HEK293 (cell line): ENCODE data around the gene GNLY.

Experiments used
- MYNN ChIP-seq: fragments of 450-650 bp; formaldehyde crosslinking; IDR thresholded peaks from 2 replicates; pipeline ENCODE4 v1.5.1; 2016; ENCODE audit warnings: missing biosample characterization, missing genetic modification characterization, borderline replicate concordance
- SETDB1 ChIP-seq: IDR thresholded peaks from one replicate; pipeline ENCODE4 v1.6.1; 2017; ENCODE audit warnings: mild to moderate bottlenecking, low read length, moderate library complexity, mixed read lengths; ENCODE audit not compliant: insufficient read length
- ZBTB7A ChIP-seq: fragments of 450-650 bp; formaldehyde crosslinking; IDR thresholded peaks from 2 replicates; pipeline ENCODE4 v1.5.1; 2016; ENCODE audit warnings: low read depth, missing biosample characterization, missing genetic modification characterization
- ZNF24 ChIP-seq: fragments of 450-650 bp; formaldehyde crosslinking; IDR thresholded peaks from 2 replicates; pipeline ENCODE4 v1.5.1; 2016; ENCODE audit warnings: missing biosample characterization, missing genetic modification characterization
- ZNF274 ChIP-seq, 2 experiments: fragments of 200-500 bp in 1 of 2; fragments of 450-650 bp in 1 of 2; sonication (Bioruptor generic) in 1 of 2; formaldehyde crosslinking in 1 of 2; IDR thresholded peaks; 2 replicates each; pipeline versions ENCODE4 v1.5.1 to v1.6.1; 2014 to 2016; ENCODE audit warnings: borderline replicate concordance in 1 of 2, inconsistent platforms in 1 of 2, low read length in 1 of 2, missing biosample characterization in 1 of 2, missing genetic modification characterization in 1 of 2
- ZNF302 ChIP-seq: fragments of 450-650 bp; formaldehyde crosslinking; IDR thresholded peaks from 2 replicates; pipeline ENCODE4 v1.5.1; 2016; ENCODE audit warnings: missing biosample characterization, missing genetic modification characterization, low read depth
- ZNF341 ChIP-seq: fragments of 450-650 bp; formaldehyde crosslinking; IDR thresholded peaks from 2 replicates; pipeline ENCODE4; 2016; ENCODE audit warnings: low read depth, missing biosample characterization, missing genetic modification characterization
- ZNF621 ChIP-seq: fragments of 450-650 bp; formaldehyde crosslinking; IDR thresholded peaks from 2 replicates; pipeline ENCODE4 v1.5.1; 2017; ENCODE audit warnings: missing biosample characterization, missing genetic modification characterization
- ZSCAN16 ChIP-seq: fragments of 450-650 bp; formaldehyde crosslinking; IDR thresholded peaks from 2 replicates; pipeline ENCODE4 v1.5.1; 2016; ENCODE audit warnings: missing biosample characterization, missing genetic modification characterization
- TF ChIP-seq, protein P1 (sequence below): fragments of 450-650 bp; formaldehyde crosslinking; IDR thresholded peaks from 2 replicates; pipeline ENCODE4 v1.5.1; 2016; ENCODE audit warnings: missing biosample characterization, missing genetic modification characterization

DNA sequence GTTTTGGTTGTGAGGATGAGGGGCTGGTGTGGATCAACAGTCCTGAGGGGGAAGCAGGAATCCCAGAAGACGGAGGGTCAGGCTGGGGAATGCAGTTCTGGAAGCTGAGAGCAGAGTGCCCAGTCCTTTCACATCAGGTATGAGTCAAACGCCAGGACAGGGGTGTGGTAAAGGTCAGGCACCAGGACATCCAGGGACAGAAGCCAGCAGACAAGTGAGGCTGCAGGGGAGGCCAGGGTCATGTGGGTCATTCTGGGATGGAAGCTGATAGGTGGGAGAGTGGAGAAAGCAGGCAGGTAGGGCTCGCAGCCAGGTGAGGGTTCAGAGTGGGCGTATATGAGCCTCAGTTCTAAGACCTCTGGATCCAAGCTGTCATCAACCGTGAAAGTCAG is 12.8 kb upstream of the GNLY start:
- TF ChIP-seq ZNF341 (tag by site-specific recombination) (no peak), ZSCAN16 (tag by site-specific recombination) (no peak), ZNF302 (tag by site-specific recombination) (no peak), SETDB1 (no peak), ZNF24 (tag by site-specific recombination) (no peak), ZBTB7A (tag by site-specific recombination) (no peak), ZNF621 (no peak), MYNN (tag by site-specific recombination) (no peak), ZNF274 (IDR thresholded peaks at IDR 0.05; ENCODE audit: low read length) (no peak), ZNF274 (tag by site-specific recombination; IDR thresholded peaks at IDR 0.05; ENCODE audit: borderline replicate concordance) (no peak)
- TF ChIP-seq, protein P1, sequence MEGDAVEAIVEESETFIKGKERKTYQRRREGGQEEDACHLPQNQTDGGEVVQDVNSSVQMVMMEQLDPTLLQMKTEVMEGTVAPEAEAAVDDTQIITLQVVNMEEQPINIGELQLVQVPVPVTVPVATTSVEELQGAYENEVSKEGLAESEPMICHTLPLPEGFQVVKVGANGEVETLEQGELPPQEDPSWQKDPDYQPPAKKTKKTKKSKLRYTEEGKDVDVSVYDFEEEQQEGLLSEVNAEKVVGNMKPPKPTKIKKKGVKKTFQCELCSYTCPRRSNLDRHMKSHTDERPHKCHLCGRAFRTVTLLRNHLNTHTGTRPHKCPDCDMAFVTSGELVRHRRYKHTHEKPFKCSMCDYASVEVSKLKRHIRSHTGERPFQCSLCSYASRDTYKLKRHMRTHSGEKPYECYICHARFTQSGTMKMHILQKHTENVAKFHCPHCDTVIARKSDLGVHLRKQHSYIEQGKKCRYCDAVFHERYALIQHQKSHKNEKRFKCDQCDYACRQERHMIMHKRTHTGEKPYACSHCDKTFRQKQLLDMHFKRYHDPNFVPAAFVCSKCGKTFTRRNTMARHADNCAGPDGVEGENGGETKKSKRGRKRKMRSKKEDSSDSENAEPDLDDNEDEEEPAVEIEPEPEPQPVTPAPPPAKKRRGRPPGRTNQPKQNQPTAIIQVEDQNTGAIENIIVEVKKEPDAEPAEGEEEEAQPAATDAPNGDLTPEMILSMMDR (tag by site-specific recombination), result no peak
